ENCODE measurements around the gene CPZ. TPM values are rescaled to one million over a fixed set of nuclear protein-coding genes. Genes with fewer than 3 reads are reported as not detected.

The CPZ gene
- total RNA-seq, 1 donor from 2014 or later = not detected

- no peak for TF ChIP-seq CTCF (conservative IDR thresholded peaks at IDR 0.05)
- Mint-ChIP-seq H3K4me3 (no peak overlapping the region), H3K4me1 (no peaks in the 10 kb centered on the region), H3K27me3 (ENCODE audit: low read depth) (peaks cover 21% of the 10 kb centered on the region), H3K9me3 (no peaks in the 10 kb centered on the region), H3K36me3 (ENCODE audit: low read depth) (no peaks in the 10 kb centered on the region), H3K27ac (ENCODE audit: unreplicated experiment) (no peak overlapping the region)
- no peak for DNase-seq (ENCODE audit: low read depth, low spot score)
Measured at GRCh38 chr4:8545439-8545765, 47.2 kb upstream of the CPZ start.

DNA sequence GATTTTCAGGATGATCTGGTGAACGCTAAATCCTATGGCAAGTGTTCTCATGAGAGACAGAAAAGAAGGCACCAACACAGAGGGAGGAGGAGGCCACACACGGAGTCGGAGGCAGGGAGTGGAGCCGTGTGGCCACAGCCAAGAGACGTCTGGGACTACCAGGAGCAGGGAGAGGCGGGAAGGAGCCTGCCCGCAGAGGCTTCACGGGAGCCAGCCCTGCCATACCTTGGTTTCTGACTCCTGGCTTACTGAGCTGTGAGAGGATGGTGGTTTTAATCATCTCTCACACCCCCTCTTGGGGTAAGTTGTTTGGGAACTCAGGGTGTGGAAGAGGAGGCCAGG lies 45.8 kb upstream of the CPZ start:
- Mint-ChIP-seq H3K9me3 (no peaks in the 10 kb centered on the region), H3K36me3 (ENCODE audit: low read depth) (no peaks in the 10 kb centered on the region), H3K4me3 (no peak overlapping the region), H3K27me3 (ENCODE audit: low read depth) (peaks cover 21% of the 10 kb centered on the region), H3K4me1 (no peaks in the 10 kb centered on the region), H3K27ac (ENCODE audit: unreplicated experiment) (no peak overlapping the region)
- no peak for DNase-seq (ENCODE audit: low read depth, low spot score)
- TF ChIP-seq CTCF (conservative IDR thresholded peaks at IDR 0.05) = no peak

GRCh38 chr4:8547108-8547911 lies 45.3 kb upstream of the CPZ start:
- peak; percentile 52 for TF ChIP-seq CTCF (conservative IDR thresholded peaks at IDR 0.05)
- H3K4me3 Mint-ChIP-seq = no peak overlapping the region
- peaks cover 19% of the 10 kb centered on the region for H3K27me3 Mint-ChIP-seq (ENCODE audit: low read depth)
- H3K36me3 Mint-ChIP-seq (ENCODE audit: low read depth) = no peaks in the 10 kb centered on the region
- no peaks in the 10 kb centered on the region for H3K9me3 Mint-ChIP-seq
- H3K4me1 Mint-ChIP-seq = no peaks in the 10 kb centered on the region
- H3K27ac Mint-ChIP-seq (ENCODE audit: unreplicated experiment) = no peak overlapping the region
- no peak for DNase-seq (ENCODE audit: low read depth, low spot score)

DNA sequence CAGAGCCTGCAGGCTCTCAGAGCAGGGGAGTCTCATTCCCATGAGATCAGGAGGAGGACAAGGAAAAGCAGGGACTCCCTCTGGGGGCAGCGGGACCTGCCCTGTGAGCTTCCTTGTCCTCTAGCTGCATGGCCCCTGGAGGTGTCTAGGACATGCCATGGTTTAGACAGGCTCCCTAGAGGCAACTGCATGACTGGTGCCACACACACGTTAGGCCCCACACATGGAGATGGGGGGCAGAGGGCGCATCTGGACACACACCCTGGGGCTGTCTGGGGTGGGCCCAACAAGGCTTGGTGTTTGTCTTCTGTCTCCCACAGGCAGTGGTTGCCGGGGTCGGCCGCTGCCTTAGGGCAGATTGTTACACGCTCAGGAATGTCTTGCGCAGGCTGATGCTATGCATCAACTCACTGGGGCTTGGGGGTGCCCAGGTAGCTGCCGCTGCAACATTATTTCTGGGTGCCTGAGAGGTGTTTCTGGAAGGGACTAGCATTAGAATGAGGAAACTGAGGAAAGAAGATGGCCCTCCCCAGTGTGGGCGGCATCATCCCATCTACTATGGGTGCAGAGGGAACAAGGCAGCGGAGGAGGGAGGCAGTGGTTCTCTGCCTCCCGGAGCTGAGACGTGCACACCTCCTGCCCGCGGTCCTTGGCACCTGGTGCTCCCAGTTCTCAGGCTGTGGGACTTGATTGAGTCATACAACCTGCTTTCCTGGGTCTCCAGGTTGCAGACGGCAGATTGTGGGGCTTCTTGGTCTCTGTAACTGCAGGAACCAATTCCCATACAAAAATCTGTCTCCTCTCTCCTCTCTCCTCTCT lies 44.4 kb upstream of the CPZ start:
- no peak for DNase-seq (ENCODE audit: low read depth, low spot score)
- no peaks in the 10 kb centered on the region for H3K9me3 Mint-ChIP-seq
- no peak for TF ChIP-seq CTCF (conservative IDR thresholded peaks at IDR 0.05)
- H3K27ac Mint-ChIP-seq (ENCODE audit: unreplicated experiment) = no peak overlapping the region
- H3K27me3 Mint-ChIP-seq (ENCODE audit: low read depth) = peaks cover 19% of the 10 kb centered on the region
- no peaks in the 10 kb centered on the region for H3K4me1 Mint-ChIP-seq
- H3K4me3 Mint-ChIP-seq = no peak overlapping the region
- no peaks in the 10 kb centered on the region for H3K36me3 Mint-ChIP-seq (ENCODE audit: low read depth)

GRCh38 chr4:8548731-8549351 lies 43.7 kb upstream of the CPZ start:
- Mint-ChIP-seq H3K27me3 (ENCODE audit: low read depth) (peaks cover 19% of the 10 kb centered on the region), H3K4me1 (no peaks in the 10 kb centered on the region), H3K4me3 (no peak overlapping the region), H3K27ac (ENCODE audit: unreplicated experiment) (no peak overlapping the region), H3K36me3 (ENCODE audit: low read depth) (no peaks in the 10 kb centered on the region), H3K9me3 (no peaks in the 10 kb centered on the region)
- no peak for TF ChIP-seq CTCF (conservative IDR thresholded peaks at IDR 0.05)
- no peak for DNase-seq (ENCODE audit: low read depth, low spot score)
